Ascending aorta (tissue), 2 donors: Measurements from ENCODE around the gene LMO1. TPM values are rescaled to one million over a fixed set of nuclear protein-coding genes. Genes with fewer than 3 reads are reported as not detected.

Experiments used
- DNase-seq, 2 donors: peaks; one replicate each; pipeline ENCODE4 v3.0.0-alpha.2; 2019; ENCODE audit warnings: low spot score in 2 of 2
- H3K27ac ChIP-seq, 2 donors: fragments of 200-600 bp; sonication (generic); one replicate each; pipeline ENCODE4 v1.5.1; 2016 to 2017; ENCODE audit warnings: mild to moderate bottlenecking in 1 of 2
- H3K27me3 ChIP-seq: fragments of 200-600 bp; sonication (generic); one replicate; pipeline ENCODE4 v1.5.1; 2017
- H3K36me3 ChIP-seq, 2 donors: fragments of 200-600 bp; sonication (generic); one replicate each; pipeline ENCODE4 v1.5.1; 2016
- H3K4me1 ChIP-seq, 2 donors: fragments of 200-600 bp; sonication (generic); one replicate each; pipeline ENCODE4 v1.5.1; 2016 to 2017; ENCODE audit warnings: mild to moderate bottlenecking in 1 of 2
- H3K4me3 ChIP-seq, 2 donors: fragments of 200-600 bp; sonication (generic); one replicate each; pipeline ENCODE4 v1.5.1; 2016 to 2017; ENCODE audit warnings: mild to moderate bottlenecking in 1 of 2
- H3K9me3 ChIP-seq, 2 donors: fragments of 200-600 bp; sonication (generic); one replicate each; pipeline ENCODE4 v1.5.1; 2016
- CTCF ChIP-seq, 3 experiments: fragments of 200-600 bp in 2 of 3; fragments of 450-650 bp in 1 of 3; sonication (generic) in 2 of 3; IDR thresholded peaks; one replicate each; pipeline ENCODE4 v1.5.1; 2016 to 2019; ENCODE audit warnings: antibody characterized with exemption in 3 of 3, mild to moderate bottlenecking in 1 of 3, moderate library complexity in 1 of 3
- intact Hi-C: fragments of 100-400 bp; cut with DNase I; formaldehyde crosslinking; loops from one replicate; pipeline ENCODE4 v1.15.1; 2023
- total RNA-seq: library from RNA; depleted of rRNA; stranded (reverse); fragments of >200 nt; gene quantifications from one replicate; pipeline ENCODE4 v1.1.0, GENCODE V29; 2016

Gene LMO1
- total RNA-seq, 1 donor from 2014 or later, result not detected

GRCh38 chr11:8204596-8204995 lies 59.1 kb downstream of the LMO1 start:
- Histone ChIP-seq H3K4me3 (no peak overlapping the region), H3K4me1 (no peaks in the 10 kb centered on the region), H3K27ac (no peak overlapping the region), H3K27me3 (no peaks in the 10 kb centered on the region), H3K9me3 (no peaks in the 10 kb centered on the region), H3K36me3 (no peaks in the 10 kb centered on the region)
- intact Hi-C loops, result no loop called here
- no peak for TF ChIP-seq CTCF (IDR thresholded peaks at IDR 0.05)
- no peak for DNase-seq

- H3K36me3 ChIP-seq, result no peaks in the 10 kb centered on the region
- TF ChIP-seq CTCF (IDR thresholded peaks at IDR 0.05), result no peak
- no peaks in the 10 kb centered on the region for H3K27me3 ChIP-seq
- intact Hi-C loops, result no loop called here
- H3K4me3 ChIP-seq, result no peak overlapping the region
- no peaks in the 10 kb centered on the region for H3K4me1 ChIP-seq
- no peak overlapping the region for H3K27ac ChIP-seq
- DNase-seq, result no peak
- no peaks in the 10 kb centered on the region for H3K9me3 ChIP-seq
Observed at GRCh38 chr11:8204025-8204424, 59.7 kb downstream of the LMO1 start.

GRCh38 chr11:8203414-8203715 lies 60.3 kb downstream of the LMO1 start:
- Histone ChIP-seq H3K27ac (no peak overlapping the region), H3K9me3 (no peaks in the 10 kb centered on the region), H3K27me3 (no peaks in the 10 kb centered on the region), H3K4me1 (no peaks in the 10 kb centered on the region), H3K4me3 (no peak overlapping the region), H3K36me3 (no peaks in the 10 kb centered on the region)
- no peak for DNase-seq
- intact Hi-C loops, result no loop called here
- TF ChIP-seq CTCF (IDR thresholded peaks at IDR 0.05), result no peak

GRCh38 chr11:8202516-8203413 lies 60.9 kb downstream of the LMO1 start:
- no peak for DNase-seq
- Histone ChIP-seq H3K27me3 (no peaks in the 10 kb centered on the region), H3K9me3 (no peaks in the 10 kb centered on the region), H3K27ac (no peak overlapping the region), H3K36me3 (no peaks in the 10 kb centered on the region), H3K4me3 (no peak overlapping the region), H3K4me1 (no peaks in the 10 kb centered on the region)
- no peak for TF ChIP-seq CTCF (IDR thresholded peaks at IDR 0.05)
- intact Hi-C loops, result no loop called here

GRCh38 chr11:8201644-8202365 lies 61.9 kb downstream of the LMO1 start:
- no peaks in the 10 kb centered on the region for H3K27me3 ChIP-seq
- intact Hi-C loops, result no loop called here
- no peak for DNase-seq
- H3K36me3 ChIP-seq, result no peaks in the 10 kb centered on the region
- H3K4me3 ChIP-seq, result no peak overlapping the region
- H3K4me1 ChIP-seq, result no peaks in the 10 kb centered on the region
- H3K9me3 ChIP-seq, result no peaks in the 10 kb centered on the region
- TF ChIP-seq CTCF (IDR thresholded peaks at IDR 0.05), result no peak
- H3K27ac ChIP-seq, result no peak overlapping the region
